Chondrocyte (in vitro differentiated cells): ENCODE measurements around the gene NDRG2. TPM values are rescaled to one million over a fixed set of nuclear protein-coding genes. Genes with fewer than 3 reads are reported as not detected.

Source experiments
- DNase-seq: peaks from one replicate; pipeline ENCODE4 v3.0.0; 2021; ENCODE audit warnings: mixed read lengths, low spot score
- H3K27ac Mint-ChIP-seq: one replicate; pipeline ENCODE4 v1.8.0; 2021; ENCODE audit warnings: mild to moderate bottlenecking, moderate library complexity, mixed read lengths; ENCODE audit not compliant: unreplicated experiment
- H3K27me3 Mint-ChIP-seq: 2 replicates; pipeline ENCODE4 v1.8.0; 2021; ENCODE audit warnings: low read depth, mixed read lengths
- H3K36me3 Mint-ChIP-seq: 2 replicates; pipeline ENCODE4 v1.8.0; 2021; ENCODE audit warnings: low read depth, mixed read lengths
- H3K4me1 Mint-ChIP-seq: 2 replicates; pipeline ENCODE4 v1.8.0; 2021; ENCODE audit warnings: low read depth, mild to moderate bottlenecking, mixed read lengths
- H3K4me3 Mint-ChIP-seq: one replicate; pipeline ENCODE4 v1.8.0; 2021; ENCODE audit warnings: mild to moderate bottlenecking, moderate library complexity, mixed read lengths; ENCODE audit not compliant: unreplicated experiment
- H3K9me3 Mint-ChIP-seq: 2 replicates; pipeline ENCODE4 v1.8.0; 2021; ENCODE audit warnings: low read depth, mixed read lengths
- CTCF ChIP-seq: fragments of 200-600 bp; sonication (generic); IDR thresholded peaks from 2 replicates; pipeline ENCODE4 v1.5.0; 2021; ENCODE audit warnings: antibody characterized with exemption, mild to moderate bottlenecking, moderate library complexity
- total RNA-seq: library from RNA; stranded (reverse); gene quantifications from 3 replicates; pipeline ENCODE4 v1.2.1, GENCODE V29; 2021

NDRG2 gene
- total RNA-seq, 1 donor from 2014 or later: 6.3 TPM

- Mint-ChIP-seq H3K4me3 (no peak overlapping the region), H3K36me3 (no peaks in the 10 kb centered on the region), H3K9me3 (no peaks in the 10 kb centered on the region), H3K27me3 (no peaks in the 10 kb centered on the region), H3K27ac (no peak overlapping the region), H3K4me1 (peaks cover 23% of the 10 kb centered on the region)
- no peak for DNase-seq
- TF ChIP-seq CTCF: no peak
Observed at GRCh38 chr14:21054123-21054767, 29.4 kb upstream of the NDRG2 start.

GRCh38 chr14:21053184-21054122 lies 28.6 kb upstream of the NDRG2 start:
- H3K9me3 Mint-ChIP-seq: no peaks in the 10 kb centered on the region
- no peak for TF ChIP-seq CTCF
- no peak for DNase-seq
- no peak overlapping the region for H3K27ac Mint-ChIP-seq
- H3K4me3 Mint-ChIP-seq: no peak overlapping the region
- no peaks in the 10 kb centered on the region for H3K36me3 Mint-ChIP-seq
- H3K27me3 Mint-ChIP-seq: no peaks in the 10 kb centered on the region
- peaks cover 24% of the 10 kb centered on the region for H3K4me1 Mint-ChIP-seq

GRCh38 chr14:21050597-21050996 lies 25.7 kb upstream of the NDRG2 start:
- no peak overlapping the region for H3K4me3 Mint-ChIP-seq
- no peak for TF ChIP-seq CTCF
- no peaks in the 10 kb centered on the region for H3K9me3 Mint-ChIP-seq
- H3K36me3 Mint-ChIP-seq: no peaks in the 10 kb centered on the region
- H3K4me1 Mint-ChIP-seq: peaks cover 15% of the 10 kb centered on the region
- no peaks in the 10 kb centered on the region for H3K27me3 Mint-ChIP-seq
- no peak overlapping the region for H3K27ac Mint-ChIP-seq
- DNase-seq: no peak

GRCh38 chr14:21049271-21049673 lies 24.4 kb upstream of the NDRG2 start:
- TF ChIP-seq CTCF: no peak
- Mint-ChIP-seq H3K36me3 (no peaks in the 10 kb centered on the region), H3K4me3 (no peak overlapping the region), H3K27ac (peak overlapping the region; percentile 49), H3K9me3 (no peaks in the 10 kb centered on the region), H3K27me3 (peaks cover 5% of the 10 kb centered on the region), H3K4me1 (peaks cover 15% of the 10 kb centered on the region)
- DNase-seq: no peak

GRCh38 chr14:21048638-21049037 lies 23.8 kb upstream of the NDRG2 start:
- no peaks in the 10 kb centered on the region for H3K9me3 Mint-ChIP-seq
- H3K27me3 Mint-ChIP-seq: peaks cover 5% of the 10 kb centered on the region
- DNase-seq: no peak
- H3K4me3 Mint-ChIP-seq: no peak overlapping the region
- no peak for TF ChIP-seq CTCF
- H3K27ac Mint-ChIP-seq: peak overlapping the region; percentile 64
- H3K36me3 Mint-ChIP-seq: no peaks in the 10 kb centered on the region
- H3K4me1 Mint-ChIP-seq: peaks cover 16% of the 10 kb centered on the region
